Right renal pelvis (tissue), 4 donors: ENCODE measurements around the gene ITGBL1. TPM values are rescaled to one million over a fixed set of nuclear protein-coding genes. Genes with fewer than 3 reads are reported as not detected.

ENCODE experiments used
- DNase-seq, 4 donors: peaks; one replicate each; pipeline ENCODE4 v3.0.0-alpha.2; 2013; ENCODE audit warnings: low read depth in 4 of 4, low spot score in 3 of 4, missing footprints in 1 of 4
- polyA plus RNA-seq, 4 donors: library from polyadenylated mRNA; unstranded; fragments of 120-200 nt; gene quantifications; one replicate each; pipeline ENCODE4 v1.2.1, GENCODE V29; 2013; ENCODE audit not compliant: insufficient read length in 4 of 4

ITGBL1 gene
- polyA plus RNA-seq, 4 donors: 0.45 to 2.8 (median 0.95) TPM

- no peak for DNase-seq
These were observed 2.4 kb upstream of the ITGBL1 start for GRCh38 chr13:101449790-101450748.

GRCh38 chr13:101450749-101451130, 1.7 kb upstream of the ITGBL1 start:
- DNase-seq: no peak

DNA sequence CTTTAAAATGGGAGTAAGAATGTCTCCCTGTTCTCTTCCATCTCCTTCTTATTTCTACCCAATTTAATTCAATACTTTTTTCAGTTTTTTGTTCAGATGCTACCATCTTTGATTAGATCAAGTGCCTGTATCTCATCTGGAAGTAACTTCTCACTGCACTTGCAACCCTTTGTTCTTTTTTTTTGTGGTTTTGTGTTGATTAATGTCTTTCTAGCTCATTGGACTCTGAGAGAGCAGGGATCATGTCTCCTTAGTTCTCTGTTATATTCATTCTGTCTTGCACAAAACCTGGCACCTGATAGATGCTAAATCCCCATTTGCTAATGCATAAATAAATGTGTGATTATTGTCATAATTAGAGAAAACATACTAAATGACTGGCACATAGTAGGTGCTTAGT, 834 bp upstream of the ITGBL1 start:
- DNase-seq: no peak

GRCh38 chr13:101453784-101454201, 1.3 kb downstream of the ITGBL1 start:
- DNase-seq: no peak

DNA sequence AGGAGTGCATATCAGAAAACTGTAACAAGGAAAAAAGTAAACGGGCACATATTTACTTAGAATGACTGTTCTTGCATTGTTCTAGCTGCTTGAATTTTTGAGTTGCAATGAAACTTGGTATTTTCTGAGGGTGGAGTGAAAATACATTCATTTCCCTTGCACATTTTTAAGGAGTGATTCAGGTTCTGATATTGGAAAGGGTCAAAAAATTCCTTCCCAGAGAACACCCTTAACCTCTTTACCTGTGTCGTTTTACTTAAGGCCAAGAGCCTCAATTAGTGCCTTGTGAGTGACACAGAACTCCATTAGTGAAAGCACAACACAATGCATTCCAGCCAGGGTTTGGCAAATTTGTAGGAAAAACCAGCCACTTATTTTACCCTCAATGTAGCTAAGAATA, 2.3 kb downstream of the ITGBL1 start:
- DNase-seq: no peak

- no peak for DNase-seq
These were observed 3.4 kb downstream of the ITGBL1 start for GRCh38 chr13:101455863-101456262.

GRCh38 chr13:101457176-101457575, 4.7 kb downstream of the ITGBL1 start:
- no peak for DNase-seq

DNA sequence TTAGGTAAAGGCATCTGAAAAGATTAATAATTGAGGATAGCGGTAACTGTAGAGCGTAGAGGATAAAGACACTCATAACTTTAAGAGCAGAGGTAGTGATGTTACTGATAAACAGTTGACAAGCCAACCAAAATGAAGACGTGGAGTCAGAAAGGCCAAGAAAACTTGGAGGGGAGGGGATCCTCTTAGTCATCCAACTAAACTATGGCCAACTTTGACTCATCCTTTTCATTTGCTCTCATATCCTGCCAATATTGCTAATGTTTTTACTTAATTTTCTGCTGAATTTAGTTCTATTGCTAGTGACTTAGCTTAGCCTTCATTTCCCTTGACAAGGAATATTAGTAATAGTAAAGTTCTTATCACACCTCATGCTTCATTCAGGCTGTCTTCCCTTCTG, 13.4 kb downstream of the ITGBL1 start:
- DNase-seq: no peak

- no peak for DNase-seq
These were observed 14.9 kb downstream of the ITGBL1 start for GRCh38 chr13:101467415-101467814.

DNA sequence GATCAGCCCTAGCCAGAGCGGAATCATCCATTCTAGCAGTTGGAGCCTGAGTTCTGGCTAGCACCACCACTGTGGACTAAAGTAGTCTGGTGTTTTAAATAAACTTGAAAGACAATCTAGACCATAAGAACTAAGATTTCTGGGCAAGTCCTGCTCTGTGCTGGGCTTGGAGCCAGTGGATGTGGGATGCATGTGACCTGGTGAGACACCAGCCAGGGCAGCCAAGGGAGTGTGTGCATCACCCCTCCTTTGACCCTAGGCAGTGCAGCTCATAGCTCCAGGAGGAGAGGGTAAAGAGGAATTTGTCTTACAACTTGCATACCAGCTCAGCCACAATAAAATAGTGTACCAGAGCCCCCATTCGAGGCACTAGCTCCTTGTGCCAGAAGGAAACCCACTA, 21.0 kb downstream of the ITGBL1 start:
- DNase-seq: no peak

GRCh38 chr13:101474419-101474957, 22.0 kb downstream of the ITGBL1 start:
- DNase-seq: peak in 1 of 4 donors; percentile 33

- DNase-seq: no peak
These were observed 23.1 kb downstream of the ITGBL1 start for GRCh38 chr13:101475536-101475935.

DNA sequence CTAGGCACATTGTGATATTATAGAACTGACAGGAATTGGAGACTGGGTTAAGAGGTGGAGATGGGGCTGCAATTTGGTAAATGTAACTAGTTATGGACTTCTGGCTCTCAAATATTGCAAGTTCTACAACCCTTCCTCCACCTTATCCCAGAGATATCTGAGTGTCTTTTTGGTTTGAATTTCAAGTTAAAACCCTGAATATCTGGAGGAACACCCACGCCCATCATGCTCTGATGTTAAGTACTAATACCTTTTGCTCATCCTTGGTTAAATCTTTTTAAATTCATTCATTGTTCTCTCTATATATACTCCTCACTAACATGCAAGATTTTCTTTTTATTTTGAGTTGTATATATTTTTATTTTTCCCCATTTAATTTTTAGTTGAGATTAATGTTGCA, 28.9 kb downstream of the ITGBL1 start:
- no peak for DNase-seq

DNA sequence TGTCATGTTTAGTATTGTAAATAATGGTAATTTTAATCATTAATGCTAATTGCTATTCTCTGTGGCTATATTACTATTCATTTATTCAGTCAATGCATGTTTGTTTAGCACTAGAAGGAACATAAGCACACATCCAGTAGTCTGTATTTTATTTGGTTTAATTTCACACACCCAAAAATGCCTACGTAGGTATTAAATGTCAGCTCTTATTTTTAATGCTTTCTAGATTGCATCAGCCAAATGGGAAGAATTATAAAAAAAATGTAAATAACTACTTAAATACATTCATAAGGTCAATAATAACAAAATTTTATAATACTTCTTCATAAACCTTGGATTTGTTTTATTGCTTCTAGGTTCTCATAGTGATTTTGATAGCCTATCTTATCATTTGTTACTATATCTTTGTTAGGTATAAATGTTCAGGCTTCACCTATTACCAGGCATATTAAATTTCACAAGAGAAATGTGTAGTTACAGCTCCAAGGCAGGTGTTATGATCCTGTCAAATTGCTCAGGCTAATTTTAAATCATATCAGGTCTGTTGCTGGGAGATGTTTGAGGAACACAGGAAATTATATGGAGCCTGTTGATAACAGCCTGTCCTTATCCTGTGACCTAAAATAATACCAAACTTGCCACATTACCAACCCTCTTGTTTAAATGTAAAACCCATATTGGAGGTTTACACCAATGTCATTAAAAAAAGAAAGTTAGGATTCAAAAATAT, 34.4 kb downstream of the ITGBL1 start:
- no peak for DNase-seq

GRCh38 chr13:101487438-101487830, 35.0 kb downstream of the ITGBL1 start:
- no peak for DNase-seq

- DNase-seq: no peak
These were observed 36.3 kb downstream of the ITGBL1 start for GRCh38 chr13:101488734-101489133.

- DNase-seq: no peak
These were observed 37.3 kb downstream of the ITGBL1 start for GRCh38 chr13:101489643-101490405.

GRCh38 chr13:101490406-101491015, 38.0 kb downstream of the ITGBL1 start:
- no peak for DNase-seq

DNA sequence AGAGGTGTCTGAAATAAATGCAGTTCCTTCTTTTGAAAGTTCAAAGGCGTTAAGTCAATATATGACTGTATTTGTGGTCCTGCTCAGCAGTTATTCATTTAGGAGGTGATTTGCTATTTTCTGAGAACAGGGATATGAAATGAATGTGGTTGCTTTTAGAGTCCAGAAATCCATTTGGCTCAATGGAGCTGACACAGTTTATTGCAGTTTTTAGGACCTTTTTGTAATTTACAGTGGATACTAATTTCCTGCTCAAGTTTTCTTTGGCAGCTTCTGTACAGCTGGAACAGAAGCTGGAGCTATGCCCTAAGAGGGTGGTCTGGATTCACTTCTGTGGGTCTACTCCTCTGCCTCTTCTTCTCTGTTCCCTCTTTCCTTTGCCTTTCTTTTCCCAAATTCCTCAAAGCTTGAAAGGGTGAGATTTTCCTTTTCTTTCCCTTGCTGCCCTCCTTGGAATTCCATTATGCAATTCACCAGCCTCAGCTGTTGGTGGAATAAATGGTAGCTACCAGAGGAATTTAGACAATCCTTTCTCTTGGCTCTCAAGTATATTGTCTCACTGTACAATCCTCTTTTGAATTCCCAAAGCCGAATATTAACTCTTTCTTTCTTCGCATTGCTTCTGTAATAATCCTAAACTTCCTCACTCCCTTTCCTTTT, 39.9 kb downstream of the ITGBL1 start:
- peak in 1 of 4 donors; percentile 3 for DNase-seq

DNA sequence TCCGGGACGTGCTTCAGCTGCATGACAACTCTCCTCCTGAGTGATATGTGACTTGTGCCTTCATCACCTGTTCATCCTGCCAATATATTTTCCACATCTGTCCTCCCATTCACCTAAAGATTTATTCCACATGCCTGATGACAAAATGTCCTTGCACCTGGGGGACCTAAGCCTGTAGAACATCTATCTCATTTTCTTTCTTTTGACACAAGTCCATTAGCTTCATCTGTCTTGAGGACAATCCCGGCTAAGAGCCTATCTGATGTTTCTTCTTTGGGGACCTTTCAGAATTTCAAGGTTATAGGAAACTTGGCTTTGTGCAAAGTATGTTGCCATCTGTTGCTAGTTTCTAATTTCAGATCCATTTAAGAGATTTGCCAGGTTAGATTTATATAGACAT, 41.1 kb downstream of the ITGBL1 start:
- DNase-seq: no peak
